Omental fat pad (tissue), 4 donors: Measurements from ENCODE around the gene ZNF397. TPM values are rescaled to one million over a fixed set of nuclear protein-coding genes. Genes with fewer than 3 reads are reported as not detected.

ENCODE experiments used
- ATAC-seq: fragments of 150-250 bp; one replicate; pipeline ENCODE4 v1.9.1; 2016; ENCODE audit warnings: mild to moderate bottlenecking, moderate library complexity; ENCODE audit not compliant: low FRiP score
- DNase-seq: peaks from one replicate; pipeline ENCODE4 v3.0.0-alpha.2; 2019; ENCODE audit warnings: low spot score
- CTCF ChIP-seq, 3 donors: fragments of 450-650 bp; IDR thresholded peaks; one replicate each; pipeline ENCODE4 v1.5.1; 2016 to 2017; ENCODE audit warnings: antibody characterized with exemption in 3 of 3, mild to moderate bottlenecking in 3 of 3, moderate library complexity in 2 of 3
- total RNA-seq, 4 donors: library from RNA; depleted of rRNA; stranded (reverse); fragments of >200 nt; gene quantifications; one replicate each; pipeline ENCODE4 v1.1.0, GENCODE V29; 2016

ZNF397 gene
- total RNA-seq, 4 donors from 2014 or later: 15.9 to 33.9 (median 22.8) TPM

GRCh38 chr18:35246831-35247230, 6.0 kb downstream of the ZNF397 start:
- no peak for DNase-seq
- ATAC-seq: no peak
- no peak for TF ChIP-seq CTCF (IDR thresholded peaks at IDR 0.05)

DNA sequence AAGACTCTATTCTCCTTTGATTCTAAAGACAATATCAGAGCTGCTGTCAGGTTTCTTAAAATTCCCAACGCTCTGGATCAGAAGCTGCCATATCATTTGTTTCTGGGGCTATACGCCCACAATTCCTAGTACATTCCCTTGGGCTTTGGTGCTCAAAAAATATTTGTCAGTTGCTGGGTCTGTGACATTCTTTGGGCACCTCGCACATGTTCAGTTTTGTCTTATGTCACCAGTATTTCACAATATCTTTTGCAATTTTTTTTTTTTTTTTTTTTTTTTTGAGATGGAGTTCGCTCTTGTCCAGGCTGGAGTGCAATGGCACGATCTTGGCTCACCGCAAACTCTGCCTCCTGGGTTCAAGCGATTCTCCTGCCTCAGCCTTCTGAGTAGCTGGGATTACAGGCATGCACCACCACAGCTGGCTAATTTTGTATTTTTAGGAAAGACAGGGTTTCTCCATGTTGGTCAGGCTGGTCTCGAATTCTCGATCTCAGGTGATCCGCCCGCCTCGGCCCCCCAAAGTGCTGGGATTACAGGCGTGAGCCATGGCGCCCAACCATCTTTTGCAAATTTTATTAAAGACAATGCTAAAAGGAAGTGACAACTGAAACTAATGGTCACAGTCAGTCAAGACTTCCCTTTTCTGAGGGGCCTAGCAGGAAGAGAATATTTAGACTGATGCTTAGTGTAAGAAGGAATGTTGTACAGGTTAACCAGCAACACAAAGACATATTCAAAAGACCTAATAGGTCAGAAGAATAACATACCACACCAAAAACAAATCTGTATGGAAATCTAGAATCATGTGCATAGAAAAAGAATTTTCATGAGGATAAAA, 6.8 kb downstream of the ZNF397 start:
- TF ChIP-seq CTCF (IDR thresholded peaks at IDR 0.05): no peak
- DNase-seq: no peak
- no peak for ATAC-seq

GRCh38 chr18:35248429-35248828, 7.6 kb downstream of the ZNF397 start:
- TF ChIP-seq CTCF (IDR thresholded peaks at IDR 0.05): no peak
- ATAC-seq: no peak

GRCh38 chr18:35252466-35252865, 11.6 kb downstream of the ZNF397 start:
- TF ChIP-seq CTCF (IDR thresholded peaks at IDR 0.05): no peak
- ATAC-seq: no peak
- DNase-seq: no peak

More at GRCh38 chr18:35248429-35248828, 7.6 kb downstream of the ZNF397 start:
- no peak for DNase-seq

- TF ChIP-seq CTCF (IDR thresholded peaks at IDR 0.05): no peak
- ATAC-seq: no peak
- no peak for DNase-seq
Observed at GRCh38 chr18:35253655-35254287, 12.9 kb downstream of the ZNF397 start.

DNA sequence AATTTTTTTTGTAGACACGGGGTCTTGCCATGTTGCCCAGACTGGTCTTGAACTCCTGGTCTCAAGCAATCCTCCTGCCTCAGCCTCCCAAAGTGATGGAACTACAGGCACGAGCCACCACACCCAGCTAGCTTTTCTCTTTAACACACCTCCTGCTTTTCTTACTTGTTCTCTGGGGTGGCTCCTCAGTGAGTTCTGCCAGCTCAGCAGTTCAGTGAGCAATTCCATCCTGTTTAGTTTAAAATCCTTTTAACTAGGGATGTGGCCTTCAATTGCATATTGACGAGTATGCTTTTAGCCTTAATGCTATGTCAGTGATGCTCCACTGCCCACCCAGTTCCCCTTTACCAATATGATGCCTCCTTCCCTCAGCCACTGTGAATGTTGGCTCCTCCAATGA, 16.1 kb downstream of the ZNF397 start:
- no peak for TF ChIP-seq CTCF (IDR thresholded peaks at IDR 0.05)
- DNase-seq (no peak), ATAC-seq (no peak)

DNA sequence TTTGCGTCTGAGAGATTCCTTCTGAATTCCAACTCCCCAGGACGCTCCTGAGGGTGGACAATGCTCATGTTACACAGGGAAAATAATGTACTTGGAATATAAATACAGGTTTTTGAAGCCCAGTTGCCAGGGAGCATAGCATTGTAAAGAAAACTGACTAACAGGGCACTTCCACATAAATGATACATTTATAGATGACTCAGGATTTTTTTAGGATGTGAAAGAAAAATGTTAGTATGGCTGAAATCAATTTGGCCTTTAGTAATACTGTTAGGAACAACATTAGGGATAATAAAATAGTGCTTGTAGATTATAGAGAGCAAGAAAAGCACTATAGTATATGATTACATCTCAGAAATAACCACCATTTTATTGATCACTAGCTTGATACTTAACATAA, 23.6 kb downstream of the ZNF397 start:
- TF ChIP-seq CTCF (IDR thresholded peaks at IDR 0.05): no peak
- DNase-seq: no peak
- ATAC-seq: no peak
